ENCODE measurements around the gene CEP170. TPM values are rescaled to one million over a fixed set of nuclear protein-coding genes. Genes with fewer than 3 reads are reported as not detected.

CEP170 gene
- total RNA-seq, 1 experiment from 2014 or later, result 67.8 TPM

DNA sequence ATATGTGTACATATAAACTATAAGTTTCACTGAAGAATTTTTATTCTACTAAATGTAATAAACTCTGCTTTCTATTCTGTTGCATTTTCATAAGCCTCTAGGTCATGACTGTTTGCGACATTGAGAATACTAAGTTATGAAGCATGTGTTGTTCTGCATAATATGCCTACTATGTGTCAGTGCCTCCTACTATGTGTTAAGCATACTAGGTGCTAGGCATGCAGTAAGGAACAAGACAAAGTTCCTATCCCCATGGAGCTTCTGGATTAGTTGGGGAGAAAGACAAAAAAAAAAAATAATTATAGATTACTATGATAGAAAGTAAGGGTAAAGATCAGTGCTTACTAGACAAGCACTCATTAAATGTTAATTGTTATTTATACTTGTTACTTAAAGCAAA lies 2.1 kb upstream of the CEP170 start:
- BruUV-seq (replicated peaks), result no TSS peak
- peak overlapping the region; percentile 81 for H3K4me3 ChIP-seq (ENCODE audit: low read depth, low read length, poor library complexity, severe bottlenecking)
- no peak for DNase-seq (ENCODE audit: low spot score)
- H3K4me1 ChIP-seq (ENCODE audit: insufficient read depth, low read length, poor library complexity, severe bottlenecking), result peaks cover 7% of the 10 kb centered on the region
- H3K27me3 ChIP-seq (replicated peaks; ENCODE audit: insufficient read depth, low read depth, low read length, poor library complexity), result no peaks in the 10 kb centered on the region
- TF ChIP-seq EZH2 (IDR thresholded peaks at IDR 0.05; ENCODE audit: borderline replicate concordance, low read depth, low read length, poor library complexity, severe bottlenecking) (no peak), CTCF (conservative IDR thresholded peaks at IDR 0.05; ENCODE audit: low read depth, low read length) (no peak)
- no peak overlapping the region for H3K27ac ChIP-seq (ENCODE audit: low read depth, low read length, poor library complexity, severe bottlenecking)
- no peaks in the 10 kb centered on the region for H3K36me3 ChIP-seq (ENCODE audit: insufficient read depth, low read length, poor library complexity, severe bottlenecking)
- intact Hi-C loops (cut with micrococcal nuclease; ENCODE audit: unreplicated experiment), result no loop called here
- CTCF ChIA-PET, result no interaction called here
- no peaks in the 10 kb centered on the region for H3K9me3 ChIP-seq (ENCODE audit: low read depth, low read length, poor library complexity, severe bottlenecking)
- POLR2A ChIA-PET (ENCODE audit: low non-redundant PET), result no interaction called here

DNA sequence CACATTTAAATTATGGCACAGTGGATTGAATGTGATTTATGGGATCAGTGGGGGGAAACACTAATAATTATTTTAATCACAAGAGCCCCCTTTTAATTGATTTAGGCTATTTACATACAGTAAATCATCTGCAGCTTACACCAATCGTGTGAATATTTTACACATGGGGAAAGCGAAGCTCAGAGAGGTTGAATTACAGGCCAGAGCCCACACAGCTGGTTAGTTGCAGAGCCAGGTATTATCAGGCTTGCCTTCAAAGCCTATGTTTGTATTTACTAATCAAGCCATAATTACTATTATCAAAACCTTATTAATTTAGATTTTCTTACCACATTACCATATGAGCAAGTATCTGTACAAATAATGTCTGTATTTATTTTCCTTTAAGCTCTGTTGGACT lies 1.5 kb upstream of the CEP170 start:
- intact Hi-C loops (cut with micrococcal nuclease; ENCODE audit: unreplicated experiment), result no loop called here
- Histone ChIP-seq H3K36me3 (ENCODE audit: insufficient read depth, low read length, poor library complexity, severe bottlenecking) (no peaks in the 10 kb centered on the region), H3K27ac (ENCODE audit: low read depth, low read length, poor library complexity, severe bottlenecking) (peak overlapping the region; percentile 81), H3K4me1 (ENCODE audit: insufficient read depth, low read length, poor library complexity, severe bottlenecking) (peaks cover 7% of the 10 kb centered on the region), H3K9me3 (ENCODE audit: low read depth, low read length, poor library complexity, severe bottlenecking) (no peaks in the 10 kb centered on the region), H3K4me3 (ENCODE audit: low read depth, low read length, poor library complexity, severe bottlenecking) (peak overlapping the region; percentile 81), H3K27me3 (replicated peaks; ENCODE audit: insufficient read depth, low read depth, low read length, poor library complexity) (no peaks in the 10 kb centered on the region)
- POLR2A ChIA-PET (ENCODE audit: low non-redundant PET), result no interaction called here
- no peak for DNase-seq (ENCODE audit: low spot score)
- no TSS peak for BruUV-seq (replicated peaks)
- CTCF ChIA-PET, result no interaction called here
- TF ChIP-seq EZH2 (IDR thresholded peaks at IDR 0.05; ENCODE audit: borderline replicate concordance, low read depth, low read length, poor library complexity, severe bottlenecking) (no peak), CTCF (conservative IDR thresholded peaks at IDR 0.05; ENCODE audit: low read depth, low read length) (no peak)

DNA sequence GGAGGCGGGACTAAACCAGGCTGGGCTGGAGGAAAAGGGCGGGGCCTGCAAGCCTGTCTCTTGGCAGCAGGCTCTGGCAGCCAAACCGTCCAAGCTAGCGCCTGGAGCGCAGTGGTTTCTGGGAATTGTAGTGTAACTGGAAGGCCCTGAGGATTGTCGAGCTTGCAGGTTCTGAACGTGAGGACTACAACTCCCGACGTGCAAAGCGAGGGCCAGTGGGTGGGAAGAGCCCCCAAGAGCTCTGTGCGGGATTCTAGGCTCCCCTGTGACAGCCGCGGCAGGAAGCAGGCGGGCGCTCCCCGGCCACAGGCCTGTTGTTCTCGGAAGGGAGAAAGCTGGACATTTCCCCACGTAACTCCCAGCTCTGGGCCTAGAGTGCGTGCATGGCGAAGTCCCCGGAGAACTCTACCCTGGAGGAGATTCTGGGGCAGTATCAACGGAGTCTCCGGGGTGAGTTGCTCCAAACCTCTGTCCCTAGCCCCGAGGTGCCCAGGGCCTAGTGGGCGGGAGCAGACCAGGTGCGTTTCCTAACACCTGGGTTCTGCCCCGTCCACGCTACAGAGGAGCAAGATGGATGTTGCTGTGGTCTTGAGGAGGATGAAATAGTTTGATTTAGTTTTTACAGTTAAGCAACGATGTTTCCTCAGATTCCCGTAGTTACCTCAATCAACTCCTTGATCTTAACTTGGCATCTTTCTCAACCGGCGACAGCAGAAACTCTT lies 871 bp upstream of the CEP170 start, which contains the start of gene SDCCAG8:
Gene SDCCAG8 (plus strand): TSS at position 251 of the 722 bp plus-strand sequence. CDS start 133 bp downstream, at position 384.
- CTCF ChIA-PET, result no interaction called here

More for the DNA sequence above, 871 bp upstream of the CEP170 start, which contains the start of gene SDCCAG8:
- peaks cover 7% of the 10 kb centered on the region for H3K4me1 ChIP-seq (ENCODE audit: insufficient read depth, low read length, poor library complexity, severe bottlenecking)
- intact Hi-C loops (cut with micrococcal nuclease; ENCODE audit: unreplicated experiment), result no loop called here
- BruUV-seq (replicated peaks), result TSS peak; percentile 60
- no peaks in the 10 kb centered on the region for H3K9me3 ChIP-seq (ENCODE audit: low read depth, low read length, poor library complexity, severe bottlenecking)
- POLR2A ChIA-PET (ENCODE audit: low non-redundant PET), result interaction anchor here (0.6 kb wide), 1 partner anchor 67 kb away, joined by 8 read pairs; no protein-coding TSS in a partner anchor
- no peaks in the 10 kb centered on the region for H3K36me3 ChIP-seq (ENCODE audit: insufficient read depth, low read length, poor library complexity, severe bottlenecking)
- DNase-seq (ENCODE audit: low spot score), result peak; percentile 97
- H3K4me3 ChIP-seq (ENCODE audit: low read depth, low read length, poor library complexity, severe bottlenecking), result peak within 1 kb of the TSS; percentile 81
- H3K27ac ChIP-seq (ENCODE audit: low read depth, low read length, poor library complexity, severe bottlenecking), result peak within 1 kb of the TSS; percentile 81
- TF ChIP-seq EZH2 (IDR thresholded peaks at IDR 0.05; ENCODE audit: borderline replicate concordance, low read depth, low read length, poor library complexity, severe bottlenecking), result no peak
- TF ChIP-seq CTCF (conservative IDR thresholded peaks at IDR 0.05; ENCODE audit: low read depth, low read length), result no peak
- H3K27me3 ChIP-seq (replicated peaks; ENCODE audit: insufficient read depth, low read depth, low read length, poor library complexity), result no peaks in the 10 kb centered on the region
